Left cardiac atrium (tissue), 4 donors: ENCODE results near the gene YBX1. TPM values are rescaled to one million over a fixed set of nuclear protein-coding genes. Genes with fewer than 3 reads are reported as not detected.
A peak's percentile ranks its signal among the peaks of the same experiment; 100 is the strongest.
"Not testable (repeated sequence)": the region's sequence is repeated elsewhere in the genome, so short reads cannot be mapped to it uniquely, and the experiment has no call there.

Experiments
- ATAC-seq, 2 donors: fragments of 200-7000 bp; cut with Tn5 transposase; one replicate each; pipeline ENCODE4 v1.9.1; 2020; ENCODE audit warnings: mild to moderate bottlenecking in 2 of 2, moderate library complexity in 2 of 2
- DNase-seq: peaks from one replicate; pipeline ENCODE4 v3.0.0-alpha.2; 2020
- intact Hi-C, 2 donors: fragments of 100-400 bp; cut with DNase I; formaldehyde crosslinking; loops; one replicate each; pipeline versions ENCODE4 v1.14.1 to v1.15.1; 2022 to 2023
- long read RNA-seq: library from polyadenylated mRNA; unstranded; transcript quantifications from one replicate; pipeline ENCODE4 v2.0.0, GENCODE V29; 2021
- total RNA-seq, 2 donors: library from RNA; stranded (reverse); fragmentation: NEBNext Ultra II Directional; extraction: Animal tissue kit (Norgen Biotek cat#: 25700); gene quantifications; one replicate each; pipeline ENCODE4 v1.2.1, GENCODE V29; 2021
- donor health status: DM: no; HTN: yes; CAD: no.
- donor health status: DM: no; HTN: yes; CAD: no; lungs with severe emphysema.
- donor health status: DM: yes; HTN: yes; CAD: no.
- donor health status: Dilated cardiomyopathy.

The YBX1 gene
- 100 to 1,000 TPM; 764 to 775 TPM for total RNA-seq
- long read RNA-seq, transcript YBX1-201 (8 exons, 1,514 nt), result major isoform, 11 of 20 reads
- long read RNA-seq, partial matches to known transcripts, result 7 of 20 reads
- long read RNA-seq, other reads (novel, unspliced or antisense), result 2 of 20 reads

DNA sequence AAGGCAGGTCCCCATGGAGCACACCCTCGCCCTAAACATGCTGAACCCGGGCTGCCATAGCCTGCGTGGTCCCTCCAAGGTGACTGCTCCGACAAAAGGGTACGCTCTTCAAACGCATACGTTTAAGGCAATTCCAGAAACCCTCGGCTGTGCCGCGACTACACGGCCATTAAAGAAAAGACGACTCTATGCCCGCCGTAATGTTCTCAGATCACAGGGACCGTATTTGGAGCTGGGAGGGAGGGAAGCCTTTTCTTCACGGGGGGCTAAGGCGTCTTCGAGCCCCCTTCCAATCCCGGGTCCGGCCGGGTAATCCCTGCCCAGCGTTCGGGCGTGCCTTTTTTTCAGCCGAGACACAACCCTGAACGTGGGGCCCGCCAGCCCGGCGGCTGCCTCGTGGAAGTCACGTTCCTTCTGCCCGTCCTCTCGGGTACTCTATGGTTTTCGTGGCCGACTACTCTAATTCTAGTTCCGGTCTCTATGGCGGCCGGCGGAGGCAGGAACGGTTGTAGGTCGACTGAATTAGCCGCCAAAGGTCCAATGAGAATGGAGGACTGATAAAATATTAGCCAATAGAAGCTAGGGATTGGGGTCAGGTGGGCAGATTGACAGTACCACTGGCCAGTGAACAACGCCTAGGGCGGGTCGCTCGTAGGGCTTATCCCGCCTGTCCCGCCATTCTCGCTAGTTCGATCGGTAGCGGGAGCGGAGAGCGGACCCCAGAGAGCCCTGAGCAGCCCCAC, at the start of gene YBX1:
Gene YBX1 (plus strand): TSS at position 678 of the 743 bp plus-strand sequence. CDS start 148 bp downstream, outside the sequence.
- intact Hi-C loops, result loop anchor here in 1 of 2 donors (10.0 kb wide), 1 partner anchor 347 kb away; the partner anchor contains the start of gene FOXJ3
- DNase-seq, result peak; percentile 96
- ATAC-seq, result peak; percentile 98

DNA sequence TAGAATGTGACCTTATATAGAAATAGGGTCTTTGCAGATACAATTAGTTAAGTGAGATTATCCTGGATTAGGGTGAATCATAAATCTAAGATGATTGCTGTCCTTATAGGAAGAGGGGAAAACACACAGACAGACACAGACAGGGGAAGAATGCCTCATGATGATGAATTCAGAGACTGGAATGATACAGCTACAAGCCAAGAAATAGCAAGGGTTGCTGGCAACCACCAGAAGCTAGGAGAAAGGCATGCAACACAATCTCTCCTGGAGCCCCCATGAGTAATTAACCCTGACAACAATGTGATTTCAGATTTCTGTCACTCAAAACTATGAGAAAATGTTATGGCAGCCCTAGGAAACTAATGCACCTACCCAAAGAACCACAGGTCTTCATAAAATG, 43.1 kb upstream of the YBX1 start:
- ATAC-seq (no peak), DNase-seq (no peak)
- intact Hi-C loops, result no loop called here

DNA sequence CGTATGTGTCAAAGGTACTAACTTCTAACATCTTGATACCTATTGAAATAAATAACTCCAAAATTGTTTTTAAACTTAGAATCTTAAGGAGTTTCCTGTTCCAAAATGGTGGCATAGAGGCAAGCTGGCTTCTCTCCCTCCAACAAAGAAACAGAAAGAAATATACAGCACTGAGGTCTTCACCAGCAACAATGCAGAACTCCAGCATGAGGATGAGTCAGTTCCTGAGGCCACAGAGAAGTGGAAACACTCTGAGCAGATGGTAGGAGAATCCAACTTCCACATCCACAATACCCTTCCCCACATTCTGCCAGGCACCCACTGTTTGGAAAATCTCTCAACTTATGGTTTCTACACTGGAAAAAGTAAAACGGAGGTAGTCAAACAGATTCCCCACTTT, 36.2 kb upstream of the YBX1 start:
- DNase-seq (no peak), ATAC-seq (no peak)
- intact Hi-C loops, result no loop called here

DNA sequence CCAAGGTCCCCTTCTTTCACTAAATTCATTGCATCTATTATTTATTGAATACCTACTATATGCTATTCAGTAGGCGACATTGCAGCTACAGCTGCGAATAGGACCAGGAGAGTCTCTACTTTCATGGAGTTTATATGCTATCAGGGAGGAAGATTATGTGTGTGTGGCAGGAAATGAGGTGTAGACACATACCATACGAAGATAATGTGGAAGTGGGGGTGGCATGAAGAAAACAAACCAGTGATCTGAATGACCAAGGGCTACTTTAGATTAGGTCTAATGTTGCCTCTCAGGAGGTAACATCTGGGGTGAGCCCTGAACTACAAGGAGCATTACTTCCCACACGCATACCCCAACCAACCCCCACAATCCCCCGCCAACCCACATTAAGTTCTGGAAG, 25.0 kb upstream of the YBX1 start:
- intact Hi-C loops, result no loop called here
- ATAC-seq (no peak), DNase-seq (no peak)

DNA sequence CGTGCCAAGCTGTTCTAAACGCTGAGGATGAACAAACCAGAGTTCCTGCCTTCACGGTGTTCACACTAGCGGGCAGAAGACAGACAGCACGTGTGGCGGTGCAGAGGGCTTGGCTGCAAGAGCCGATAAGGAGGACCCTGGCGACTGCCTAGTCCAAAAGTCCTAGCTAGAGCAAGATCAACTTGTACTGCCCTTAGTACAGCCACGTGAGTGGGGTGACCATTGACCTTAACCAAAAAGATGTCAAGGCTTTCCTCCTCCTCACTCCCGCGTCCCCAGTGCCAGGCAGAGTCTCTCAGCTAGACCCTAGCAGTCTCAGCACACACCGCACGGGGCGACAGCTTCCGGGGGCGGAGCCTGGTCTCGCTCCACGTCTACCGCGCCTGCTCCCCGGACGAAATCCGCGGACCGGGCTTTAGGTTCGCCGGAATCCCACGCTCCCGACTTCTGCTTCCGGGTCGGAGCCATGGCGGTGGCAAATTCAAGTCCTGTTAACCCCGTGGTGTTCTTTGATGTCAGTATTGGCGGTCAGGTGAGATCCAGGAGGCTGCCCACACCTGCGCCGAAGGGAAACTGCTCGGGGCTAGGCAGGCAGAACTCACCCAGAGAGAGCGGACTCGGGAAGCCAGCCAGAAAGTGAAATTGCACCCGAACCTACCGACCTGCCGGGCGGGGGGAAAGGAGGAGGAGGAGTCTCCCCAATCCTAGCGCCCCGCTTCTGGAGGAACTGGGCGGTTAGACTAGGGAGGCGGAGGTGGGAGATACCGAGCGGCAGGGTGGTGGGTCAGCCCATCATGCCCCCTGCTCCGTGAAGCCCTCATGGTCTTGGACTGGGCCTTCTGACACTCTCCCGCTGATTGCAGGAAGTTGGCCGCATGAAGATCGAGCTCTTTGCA, 24.0 kb upstream of the YBX1 start, which contains the start of gene PPIH:
Gene PPIH (plus strand): TSS at position 443 of the 896 bp plus-strand sequence. CDS start 24 bp downstream, at position 467.
- intact Hi-C loops, result no loop called here

DNA sequence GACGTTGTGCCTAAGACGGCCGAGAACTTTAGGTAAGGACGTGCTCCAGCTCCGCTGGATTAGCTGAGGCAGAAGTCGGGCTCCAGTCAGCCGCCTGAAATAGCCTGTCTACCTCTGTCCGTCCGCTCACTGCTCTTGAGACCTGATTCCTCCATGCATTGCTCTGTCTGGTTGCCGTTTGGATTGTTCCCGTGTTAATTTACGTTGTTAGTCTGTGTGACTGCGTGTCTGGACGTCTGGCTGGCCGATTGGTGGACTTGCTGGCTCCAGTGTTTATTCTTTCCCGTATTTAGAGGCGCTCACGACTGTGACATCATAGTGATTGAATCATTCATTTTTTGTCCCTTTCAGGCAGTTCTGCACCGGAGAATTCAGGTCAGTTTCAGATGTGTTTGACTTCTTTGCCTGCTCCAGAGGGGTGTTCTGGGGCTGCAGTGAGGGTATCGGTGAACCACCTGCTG, 23.3 kb upstream of the YBX1 start:
- intact Hi-C loops, result no loop called here
- no peak for ATAC-seq
- no peak for DNase-seq

More for the DNA sequence above, 24.0 kb upstream of the YBX1 start, which contains the start of gene PPIH:
- ATAC-seq, result peak; percentile 100
- DNase-seq, result peak; percentile 96

DNA sequence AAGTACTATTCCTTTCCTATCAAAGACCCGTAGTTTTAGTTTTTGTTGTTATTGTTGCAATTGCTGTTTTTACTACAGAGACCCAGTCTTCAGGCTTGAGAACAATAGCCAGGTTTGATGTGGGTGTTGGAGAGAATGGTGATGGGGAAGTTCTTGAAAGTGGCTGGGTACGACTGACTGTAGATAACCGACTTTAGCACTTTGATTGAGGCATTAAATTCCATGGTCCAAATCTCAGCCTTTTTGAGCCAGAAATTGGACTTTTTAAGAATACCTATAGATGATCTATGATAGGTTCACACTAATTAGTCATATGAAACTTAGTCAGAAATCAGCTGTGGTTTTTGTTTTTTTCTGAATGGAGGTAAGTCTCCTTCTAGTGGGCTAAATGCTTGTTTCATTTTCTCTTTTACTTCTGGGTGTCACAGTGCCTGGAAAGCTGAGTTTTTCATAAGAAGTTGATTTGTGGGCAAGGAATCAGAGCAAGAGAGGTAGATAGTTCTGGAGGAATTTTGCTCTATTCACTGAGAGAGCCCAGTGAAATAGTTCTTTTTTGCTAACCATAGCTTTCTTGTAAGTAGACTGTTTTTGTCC, 21.2 kb upstream of the YBX1 start:
- intact Hi-C loops, result no loop called here
- DNase-seq, result no peak
- no peak for ATAC-seq

DNA sequence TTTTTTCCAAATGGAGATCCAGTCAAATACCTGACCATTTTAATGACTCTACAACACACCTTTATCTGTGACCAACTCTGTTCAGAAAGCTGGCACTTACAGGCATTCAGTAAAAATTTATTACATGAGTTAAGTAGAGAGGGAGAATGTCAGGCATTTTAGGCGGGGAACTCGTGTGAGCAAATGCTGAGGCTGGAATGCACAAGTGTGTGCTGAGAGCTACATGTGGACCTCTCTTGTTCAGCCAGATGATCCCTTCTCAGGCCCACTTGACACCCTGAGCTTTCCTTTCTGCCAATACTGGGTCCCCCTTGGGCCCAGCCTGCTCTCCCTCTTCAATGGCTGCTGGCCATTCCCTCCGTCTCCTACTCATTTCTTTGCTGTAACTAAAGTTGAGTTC, 12.3 kb upstream of the YBX1 start:
- intact Hi-C loops, result no loop called here
- DNase-seq (no peak), ATAC-seq (no peak)

DNA sequence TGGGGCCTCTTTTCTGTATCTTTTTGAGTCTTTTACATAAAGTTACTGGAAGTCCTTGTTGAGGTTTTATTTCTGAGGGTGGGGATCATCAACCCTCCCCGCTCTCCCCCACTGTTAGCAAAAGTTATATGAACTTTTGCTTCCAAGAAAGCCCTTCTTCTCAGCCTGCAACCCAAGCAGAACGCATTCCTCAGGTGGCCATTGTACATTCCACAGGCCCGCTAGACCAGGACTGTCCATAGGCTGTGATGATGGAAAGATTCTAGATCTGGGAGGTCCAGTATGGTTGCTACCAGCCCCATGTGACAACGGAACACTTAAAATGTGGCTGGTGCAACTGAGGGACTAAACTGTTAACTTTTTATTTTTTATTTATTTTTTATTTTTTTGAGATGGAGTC, 11.8 kb upstream of the YBX1 start:
- ATAC-seq, result no peak
- DNase-seq, result no peak

DNA sequence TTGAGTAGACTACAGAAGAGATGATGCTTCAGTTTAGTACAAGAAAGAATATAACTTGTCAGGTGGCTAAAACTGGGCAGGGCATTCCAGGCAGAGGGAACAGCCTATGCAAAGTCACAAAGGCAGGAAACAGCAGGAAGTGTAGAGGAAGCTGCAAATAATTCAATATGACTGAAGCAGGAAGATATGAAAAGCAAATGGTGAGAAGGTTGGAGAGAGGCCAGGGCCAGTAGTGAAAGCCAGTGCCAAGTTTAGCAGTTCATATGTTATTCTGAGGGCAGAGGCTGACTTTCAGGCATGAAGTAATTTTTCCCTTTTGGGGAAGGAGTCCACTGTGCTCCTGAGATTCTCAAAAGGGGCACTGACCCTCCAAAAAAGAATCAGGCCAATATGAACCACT, 8.0 kb upstream of the YBX1 start:
- intact Hi-C loops, result no loop called here

More for the DNA sequence above, 11.8 kb upstream of the YBX1 start:
- intact Hi-C loops, result no loop called here

DNA sequence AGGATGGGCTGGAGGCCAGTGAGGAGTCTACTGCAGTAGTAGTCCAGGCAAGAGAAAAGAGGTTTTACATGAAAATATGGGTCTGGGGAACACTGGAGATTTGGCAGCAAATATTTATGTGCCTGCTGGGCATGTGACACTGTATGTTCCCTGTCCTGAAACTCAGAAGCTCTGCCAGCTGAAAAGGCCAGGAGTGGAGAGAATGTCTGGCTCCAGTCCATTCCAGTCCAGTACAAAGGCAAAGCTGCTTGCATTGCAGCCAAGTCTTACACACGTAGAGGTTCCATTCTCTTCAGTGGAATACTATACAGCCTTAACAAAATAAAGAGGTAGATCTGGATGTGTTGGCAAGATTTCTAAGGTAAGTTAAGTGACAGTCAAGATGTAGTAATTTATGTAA, 7.5 kb upstream of the YBX1 start:
- DNase-seq (no peak), ATAC-seq (peak; percentile 81 to 90)
- intact Hi-C loops, result no loop called here

More for the DNA sequence above, 8.0 kb upstream of the YBX1 start:
- ATAC-seq, result peak; percentile 57 to 60
- no peak for DNase-seq

DNA sequence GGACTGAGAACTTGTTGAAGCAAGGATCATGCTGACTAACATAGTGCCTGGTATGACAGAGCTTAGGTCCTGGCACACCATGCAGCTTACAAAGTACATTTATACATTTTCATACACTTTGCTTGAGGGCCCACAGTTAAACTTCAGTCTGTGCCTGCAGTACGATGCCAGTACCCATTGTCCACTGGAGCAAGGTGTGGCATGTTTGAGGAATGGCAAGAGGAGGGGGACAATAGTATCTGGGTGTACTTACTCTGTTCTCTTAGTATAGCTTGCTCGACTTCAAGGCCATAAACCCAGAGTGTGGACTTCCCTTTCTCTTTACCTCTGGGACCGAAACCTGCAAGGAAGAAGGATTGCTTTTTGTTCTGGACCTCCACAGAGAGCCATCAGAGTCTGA, 6.8 kb upstream of the YBX1 start:
- DNase-seq (no peak), ATAC-seq (no peak)
- intact Hi-C loops, result no loop called here

DNA sequence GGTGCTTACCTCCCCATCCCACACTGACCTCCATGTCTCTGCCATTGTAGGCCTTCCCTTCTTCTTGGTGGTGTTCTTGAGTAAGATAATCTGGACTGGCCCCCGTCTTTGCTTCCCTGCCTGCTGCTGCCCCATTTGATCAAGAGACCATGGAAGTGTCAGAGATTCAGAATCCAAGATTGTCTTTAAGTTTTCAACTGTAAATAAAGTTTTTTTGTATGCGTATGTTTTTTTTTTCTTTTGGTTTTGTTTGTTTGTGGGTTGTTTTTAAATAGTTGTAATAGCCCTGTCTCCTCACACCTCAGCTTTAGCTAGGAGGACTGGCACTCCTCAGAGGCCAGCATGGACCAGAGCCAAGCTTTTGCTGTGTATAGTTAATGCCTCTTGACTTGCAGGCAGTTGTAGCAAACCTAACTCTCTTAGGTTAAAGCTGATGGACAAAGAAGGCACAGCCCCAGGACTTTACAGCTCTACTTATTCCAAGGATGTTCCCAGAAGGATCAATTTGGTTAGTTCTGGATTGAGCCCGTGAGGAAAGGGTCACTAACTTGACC, 5.6 kb upstream of the YBX1 start:
- peak; percentile 53 for DNase-seq

DNA sequence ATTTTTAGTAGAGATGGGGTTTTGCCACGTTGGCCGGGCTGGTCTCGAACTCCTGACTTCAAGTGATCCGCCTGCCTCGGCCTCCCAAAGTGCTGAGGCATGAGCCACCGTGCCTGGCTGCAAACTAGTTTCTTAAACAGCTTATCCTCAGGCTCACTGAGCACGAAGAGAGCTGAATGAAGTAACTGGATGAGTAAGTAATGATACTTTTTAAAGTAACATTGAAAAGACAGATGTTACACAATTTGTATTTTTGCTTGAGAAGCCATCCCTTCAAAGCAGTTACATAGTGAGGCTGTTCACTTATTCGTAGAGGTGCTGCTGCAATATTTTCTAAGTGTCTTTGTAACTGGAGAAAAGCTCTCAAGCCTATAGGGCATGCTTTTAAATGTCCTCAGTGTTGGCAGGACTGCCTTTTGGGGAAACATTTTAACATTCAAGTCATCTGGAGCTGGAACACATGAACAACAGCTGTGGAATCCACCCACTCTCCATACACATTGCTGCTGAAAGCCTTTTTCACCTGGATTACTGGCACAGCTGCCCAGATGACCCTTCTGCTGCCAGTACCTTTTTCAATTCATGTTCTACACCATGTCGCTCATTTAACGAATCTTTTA, 2.7 kb upstream of the YBX1 start:
- intact Hi-C loops, result no loop called here
- DNase-seq, result no peak
- ATAC-seq, result no peak

More for the DNA sequence above, 5.6 kb upstream of the YBX1 start:
- ATAC-seq, result peak; percentile 19 to 31
- intact Hi-C loops, result no loop called here

DNA sequence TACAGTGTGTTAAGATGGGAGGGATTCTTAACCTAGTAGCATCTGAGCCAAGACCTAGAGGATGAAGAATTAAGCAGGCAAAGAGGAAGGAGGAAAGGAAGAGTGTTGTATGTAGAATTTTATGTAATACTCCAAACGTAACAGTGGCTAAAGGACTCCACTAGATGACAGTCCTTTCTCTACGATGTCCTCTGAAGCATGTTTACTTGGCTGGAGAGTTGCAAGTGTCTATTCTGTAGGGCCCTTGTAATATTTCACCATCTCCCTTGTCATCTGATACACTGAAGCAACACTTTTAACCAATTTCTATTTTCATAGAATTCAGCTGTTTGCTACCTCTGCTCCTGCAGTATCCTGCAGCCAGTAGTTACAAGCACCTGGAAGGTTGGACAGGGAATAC, 2.2 kb upstream of the YBX1 start:
- ATAC-seq (no peak), DNase-seq (no peak)
- intact Hi-C loops, result loop anchor here in 1 of 2 donors (10.0 kb wide), 1 partner anchor 345 kb away; the partner anchor contains the start of gene FOXJ3

DNA sequence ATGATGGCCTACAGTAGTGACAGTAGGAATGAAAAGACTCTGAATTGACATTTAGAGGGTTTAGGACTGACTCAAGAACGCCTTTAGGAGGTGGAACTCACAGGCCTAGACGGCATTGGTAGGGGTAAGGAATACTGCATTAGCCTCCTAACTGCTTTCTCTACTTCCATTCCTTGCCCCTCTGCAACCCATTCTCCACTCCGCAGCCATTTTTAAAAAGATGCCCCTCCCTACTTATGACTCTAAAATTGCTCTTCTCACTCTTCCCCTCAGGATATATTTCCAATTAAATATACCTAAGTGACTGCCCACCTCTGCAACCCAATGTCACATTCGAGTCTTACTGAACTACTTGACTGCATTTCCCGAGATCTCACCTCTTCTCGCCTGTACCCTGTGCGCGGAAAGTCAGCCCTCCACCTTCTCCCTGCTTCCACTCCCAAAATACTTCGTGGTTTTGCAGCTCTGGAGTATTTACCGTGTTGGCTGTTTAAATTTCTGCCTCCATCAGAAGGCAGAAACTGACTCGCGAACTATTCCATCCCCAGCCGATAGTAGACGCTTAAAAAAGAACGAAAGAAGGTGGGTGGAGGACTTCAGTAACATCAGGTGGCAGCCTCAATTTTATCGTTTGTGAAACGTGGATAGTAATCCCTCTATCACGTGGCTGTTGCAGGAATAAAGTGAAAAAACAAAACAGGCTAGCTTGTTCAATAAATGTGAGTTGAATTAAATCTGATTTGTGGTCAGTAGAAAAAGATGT, 1.1 kb upstream of the YBX1 start:
- DNase-seq (no peak), ATAC-seq (peak in 1 of 2 donors; percentile 14)
- intact Hi-C loops, result loop anchor here in 1 of 2 donors (10.0 kb wide), 1 partner anchor 346 kb away; the partner anchor contains the start of gene FOXJ3

DNA sequence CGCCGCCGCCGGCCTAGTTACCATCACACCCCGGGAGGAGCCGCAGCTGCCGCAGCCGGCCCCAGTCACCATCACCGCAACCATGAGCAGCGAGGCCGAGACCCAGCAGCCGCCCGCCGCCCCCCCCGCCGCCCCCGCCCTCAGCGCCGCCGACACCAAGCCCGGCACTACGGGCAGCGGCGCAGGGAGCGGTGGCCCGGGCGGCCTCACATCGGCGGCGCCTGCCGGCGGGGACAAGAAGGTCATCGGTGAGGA, 193 bp downstream of the YBX1 start:
- DNase-seq, result not testable (repeated sequence)
- intact Hi-C loops, result loop anchor here in 1 of 2 donors (10.0 kb wide), 1 partner anchor 348 kb away; the partner anchor contains the start of gene FOXJ3
- peak in 1 of 2 donors; percentile 8 for ATAC-seq
